HG02885 (cell line): ENCODE measurements around the gene TBC1D4.
"Not testable (repeated sequence)": the region's sequence is repeated elsewhere in the genome, so short reads cannot be mapped to it uniquely, and the experiment has no call there.

Experiments
- ATAC-seq: cut with Tn5 transposase; IDR thresholded peaks from one replicate; pipeline ENCODE4 v1.9.1; 2021; ENCODE audit warnings: mild to moderate bottlenecking; ENCODE audit not compliant: unreplicated experiment, poor library complexity

Gene TBC1D4

GRCh38 chr13:75458696-75459422 is 23.1 kb downstream of the TBC1D4 start:
- ATAC-seq: peak; percentile 99

GRCh38 chr13:75455962-75456361 is 26.0 kb downstream of the TBC1D4 start:
- no peak for ATAC-seq

GRCh38 chr13:75454497-75454896 is 27.5 kb downstream of the TBC1D4 start:
- ATAC-seq: no peak

GRCh38 chr13:75452564-75452963 is 29.4 kb downstream of the TBC1D4 start:
- ATAC-seq: no peak

- ATAC-seq: no peak
Measured at GRCh38 chr13:75447493-75447892, 34.5 kb downstream of the TBC1D4 start.

- no peak for ATAC-seq
Measured at GRCh38 chr13:75446874-75447273, 35.1 kb downstream of the TBC1D4 start.

- no peak for ATAC-seq
Measured at GRCh38 chr13:75445717-75446499, 36.1 kb downstream of the TBC1D4 start.

GRCh38 chr13:75444016-75444415 is 38.0 kb downstream of the TBC1D4 start:
- no peak for ATAC-seq

GRCh38 chr13:75443356-75443958 is 38.5 kb downstream of the TBC1D4 start:
- no peak for ATAC-seq

GRCh38 chr13:75442736-75443234 is 39.2 kb downstream of the TBC1D4 start:
- no peak for ATAC-seq

GRCh38 chr13:75440100-75440499 is 41.9 kb downstream of the TBC1D4 start:
- ATAC-seq: no peak

- no peak for ATAC-seq
Measured at GRCh38 chr13:75437582-75438318, 44.2 kb downstream of the TBC1D4 start.

- not testable (repeated sequence) for ATAC-seq
Measured at GRCh38 chr13:75434126-75434525, 47.8 kb downstream of the TBC1D4 start.

- ATAC-seq: no peak
Measured at GRCh38 chr13:75432811-75433244, 49.1 kb downstream of the TBC1D4 start.

GRCh38 chr13:75432045-75432444 is 49.9 kb downstream of the TBC1D4 start:
- ATAC-seq: no peak

GRCh38 chr13:75430436-75431209 is 51.3 kb downstream of the TBC1D4 start:
- no peak for ATAC-seq

- no peak for ATAC-seq
Measured at GRCh38 chr13:75426421-75426820, 55.5 kb downstream of the TBC1D4 start.

GRCh38 chr13:75425216-75426009 is 56.6 kb downstream of the TBC1D4 start:
- ATAC-seq: peak; percentile 79

GRCh38 chr13:75423946-75424345 is 58.0 kb downstream of the TBC1D4 start:
- no peak for ATAC-seq
